CD4-positive, alpha-beta T cell treated with Interleukin-15 for 4 hours (primary cell): Measurements from ENCODE around the gene TRMT1L.

Experiments
- DNase-seq: peaks from one replicate; pipeline ENCODE4 v3.0.0-alpha.2; 2020; ENCODE audit warnings: low spot score

The TRMT1L gene

GRCh38 chr1:185129708-185130107 is 27.0 kb downstream of the TRMT1L start:
- DNase-seq: no peak

GRCh38 chr1:185112356-185112755 is 44.4 kb downstream of the TRMT1L start:
- no peak for DNase-seq

- DNase-seq: no peak
Measured at GRCh38 chr1:185111873-185112272, 44.9 kb downstream of the TRMT1L start.

- no peak for DNase-seq
Measured at GRCh38 chr1:185110145-185110544, 46.6 kb downstream of the TRMT1L start.

GRCh38 chr1:185108321-185108720 is 48.4 kb downstream of the TRMT1L start:
- DNase-seq: no peak

- no peak for DNase-seq
Measured at GRCh38 chr1:185105121-185105520, 51.6 kb downstream of the TRMT1L start.

GRCh38 chr1:185104083-185104482 is 52.7 kb downstream of the TRMT1L start:
- DNase-seq: no peak

- DNase-seq: no peak
Measured at GRCh38 chr1:185096531-185096930, 60.2 kb downstream of the TRMT1L start.

GRCh38 chr1:185094761-185095160 is 62.0 kb downstream of the TRMT1L start:
- DNase-seq: no peak

GRCh38 chr1:185091480-185091879 is 65.3 kb downstream of the TRMT1L start:
- no peak for DNase-seq

GRCh38 chr1:185087746-185088145 is 69.0 kb downstream of the TRMT1L start:
- DNase-seq: no peak

GRCh38 chr1:185087101-185087500 is 69.7 kb downstream of the TRMT1L start:
- no peak for DNase-seq

- no peak for DNase-seq
Measured at GRCh38 chr1:185083818-185084217, 72.9 kb downstream of the TRMT1L start.

- DNase-seq: no peak
Measured at GRCh38 chr1:185080422-185080821, 76.3 kb downstream of the TRMT1L start.

GRCh38 chr1:185077374-185077773 is 79.4 kb downstream of the TRMT1L start:
- DNase-seq: no peak

GRCh38 chr1:185075476-185075875 is 81.3 kb downstream of the TRMT1L start:
- DNase-seq: no peak

- DNase-seq: no peak
Measured at GRCh38 chr1:185074307-185074706, 82.4 kb downstream of the TRMT1L start.

GRCh38 chr1:185073725-185074124 is 83.0 kb downstream of the TRMT1L start:
- no peak for DNase-seq

- DNase-seq: no peak
Measured at GRCh38 chr1:185070051-185070450, 86.7 kb downstream of the TRMT1L start.

- DNase-seq: no peak
Measured at GRCh38 chr1:185069202-185069772, 87.5 kb downstream of the TRMT1L start.

- no peak for DNase-seq
Measured at GRCh38 chr1:185068341-185068740, 88.4 kb downstream of the TRMT1L start.
